Endothelial cell of umbilical vein (primary cell): Measurements from ENCODE around the gene WDR93. TPM values are rescaled to one million over a fixed set of nuclear protein-coding genes. Genes with fewer than 3 reads are reported as not detected.

Experiments used
- BruUV-seq: library from RNA; stranded (reverse); fragments of 400-500 nt; replicated peaks from 2 replicates; lab custom pipeline; 2021; lab: Mats Ljungman, UMichigan
- CTCF ChIA-PET: fragments of 300-600, 350-600 bp; sonication (Branson Sonifier 250); formaldehyde crosslinking; loops from one replicate; lab custom pipeline; 2021; ENCODE audit warnings: antibody characterized with exemption, inconsistent platforms; lab: Charles Lee
- POLR2A ChIA-PET: fragments of 300-600, 350-600 bp; sonication (Branson Sonifier 250); formaldehyde crosslinking; loops from one replicate; lab custom pipeline; 2021; ENCODE audit warnings: antibody characterized with exemption, inconsistent platforms; lab: Charles Lee
- DNase-seq: peaks from one replicate; pipeline ENCODE4 v3.0.0-alpha.2; 2011; ENCODE audit warnings: low read depth, low spot score
- FAIRE-seq: peaks from 2 replicates; lab custom pipeline; 2011; peaks lifted over from hg19 to GRCh38; lab: Jason Lieb, UNC
- H2AFZ ChIP-seq: 2 replicates; pipeline ENCODE4 v1.6.0; 2012; ENCODE audit warnings: low read depth, low read length, control low read depth, inconsistent platforms
- H3K27ac ChIP-seq: 2 replicates; pipeline ENCODE4 v1.5.1; 2011; ENCODE audit warnings: low read depth, mild to moderate bottlenecking, control low read depth, low read length, moderate library complexity; ENCODE audit not compliant: insufficient read depth
- H3K27me3 ChIP-seq, 2 experiments: 2 replicates each; pipeline versions ENCODE4 v1.6.0 to v1.6.1; 2011; ENCODE audit warnings: low read length in 2 of 2, mixed read lengths in 1 of 2; ENCODE audit not compliant: control insufficient read depth in 2 of 2, insufficient read depth in 2 of 2
- H3K36me3 ChIP-seq, 2 experiments: 2 replicates in 1 of 2; 3 replicates in 1 of 2; pipeline ENCODE4 v1.5.1; 2011; ENCODE audit warnings: low read length in 2 of 2, mild to moderate bottlenecking in 1 of 2, moderate library complexity in 1 of 2; ENCODE audit not compliant: control insufficient read depth in 2 of 2, insufficient read depth in 2 of 2; ENCODE audit errors: extremely low read depth in 1 of 2
- H3K4me1 ChIP-seq: 3 replicates; pipeline ENCODE4 v1.5.1; 2011; ENCODE audit warnings: mild to moderate bottlenecking, low read length; ENCODE audit not compliant: control insufficient read depth, insufficient read depth; ENCODE audit errors: extremely low read depth
- H3K4me2 ChIP-seq: 2 replicates; pipeline ENCODE4 v1.6.1; 2011; ENCODE audit warnings: low read length, control low read depth, mixed read lengths; ENCODE audit not compliant: insufficient read depth
- H3K4me3 ChIP-seq, 3 experiments: fragments of 200-600 bp in 1 of 3; sonication (generic), shearing (Covaris generic) in 1 of 3; replicated peaks in 1 of 3; 2 replicates each; pipeline ENCODE4 v1.5.1; 2011 to 2016; ENCODE audit warnings: control low read depth in 3 of 3, low read length in 3 of 3, mild to moderate bottlenecking in 2 of 3, inconsistent platforms in 1 of 3, low read depth in 1 of 3, moderate library complexity in 1 of 3; ENCODE audit not compliant: insufficient read depth in 1 of 3
- H3K79me2 ChIP-seq: 2 replicates; pipeline ENCODE4 v1.6.0; 2012; ENCODE audit warnings: low read length, inconsistent platforms; ENCODE audit not compliant: control insufficient read depth, insufficient read depth
- H3K9ac ChIP-seq: replicated peaks from 2 replicates; pipeline ENCODE3; 2011; ENCODE audit warnings: low read length, control low read depth; ENCODE audit not compliant: insufficient read depth; ENCODE audit errors: extremely low read depth
- H3K9me1 ChIP-seq: replicated peaks from 3 replicates; pipeline ENCODE4 v1.6.0; 2011; ENCODE audit warnings: mild to moderate bottlenecking, low read length; ENCODE audit not compliant: control insufficient read depth, insufficient read depth; ENCODE audit errors: extremely low read depth
- H3K9me3 ChIP-seq: replicated peaks from 2 replicates; pipeline ENCODE4 v1.5.1; 2012; ENCODE audit warnings: low read length, inconsistent platforms; ENCODE audit not compliant: control insufficient read depth, insufficient read depth
- H4K20me1 ChIP-seq: replicated peaks from 2 replicates; pipeline ENCODE3; 2011; ENCODE audit warnings: mild to moderate bottlenecking, low read length; ENCODE audit not compliant: control insufficient read depth, insufficient read depth; ENCODE audit errors: extremely low read depth
- CTCF ChIP-seq, 2 donors: IDR thresholded peaks; 1 replicate in 1 of 2; 2 replicates in 1 of 2; pipeline ENCODE4 v1.5.1; 2011; ENCODE audit warnings: low read length in 2 of 2, mild to moderate bottlenecking in 2 of 2, moderate library complexity in 2 of 2, control low read depth in 1 of 2, inconsistent platforms in 1 of 2, low read depth in 1 of 2; ENCODE audit not compliant: insufficient read depth in 1 of 2; ENCODE audit errors: extremely low read depth in 1 of 2
- EZH2 ChIP-seq: IDR thresholded peaks from 2 replicates; pipeline ENCODE4 v1.6.1; 2012; ENCODE audit warnings: borderline replicate concordance, low read depth, mild to moderate bottlenecking, moderate library complexity, low read length, inconsistent platforms; ENCODE audit not compliant: severe bottlenecking
- FOS ChIP-seq: IDR thresholded peaks from 2 replicates; pipeline ENCODE4 v1.6.1; 2011; ENCODE audit warnings: mild to moderate bottlenecking, low read length, moderate library complexity, borderline replicate concordance; ENCODE audit not compliant: insufficient read depth
- GATA2 ChIP-seq: IDR thresholded peaks from 2 replicates; pipeline ENCODE4 v1.7.0; 2011; ENCODE audit warnings: low read depth, mild to moderate bottlenecking, moderate library complexity, mixed read lengths, low read length; ENCODE audit not compliant: insufficient read length, insufficient read depth
- JUN ChIP-seq: IDR thresholded peaks from 2 replicates; pipeline ENCODE4 v1.6.1; 2011; ENCODE audit warnings: borderline replicate concordance, low read depth; ENCODE audit not compliant: insufficient read length, insufficient read depth
- MYC ChIP-seq: IDR thresholded peaks from one replicate; pipeline ENCODE4 v1.6.1; 2011; ENCODE audit warnings: mild to moderate bottlenecking, low read depth, low read length
- POLR2A ChIP-seq: IDR thresholded peaks from 2 replicates; pipeline ENCODE4 v1.6.1; 2012; ENCODE audit warnings: low read depth, mild to moderate bottlenecking, control low read depth, low read length
- POLR2AphosphoS5 ChIP-seq: IDR thresholded peaks from 2 replicates; pipeline ENCODE4 v1.6.1; 2012; ENCODE audit warnings: low read depth, mild to moderate bottlenecking, control low read depth, low read length, moderate library complexity; ENCODE audit not compliant: insufficient read depth
- dilution Hi-C: fragments of 300-500 bp; cut with MboI; formaldehyde crosslinking; loops from one replicate; pipeline ENCODE4 v1.15.0; 2019; ENCODE audit warnings: low sequenced_read_pairs; ENCODE audit not compliant: extremely low pct_ligation_motif_present
- intact Hi-C: fragments of 100-400 bp; cut with micrococcal nuclease; formaldehyde crosslinking; loops from one replicate; pipeline ENCODE4 v1.10.0; 2022
- polyA plus RNA-seq, 4 experiments: library from polyadenylated mRNA; depleted of rRNA in 3 of 4; stranded (reverse) in 3 of 4; unstranded in 1 of 4; fragments of >200 nt; gene quantifications; 2 replicates each; pipeline versions ENCODE4 v1.2.1 to v1.2.3, GENCODE V29; 2011 to 2012; ENCODE audit warnings: missing spikeins in 1 of 4
- total RNA-seq: library from RNA; stranded (reverse); gene quantifications from 2 replicates; pipeline ENCODE4 v1.2.3, GENCODE V29; 2021
- TF ChIP-seq, protein P1 (sequence below): IDR thresholded peaks from 2 replicates; pipeline ENCODE4 v1.6.1; 2011; ENCODE audit not compliant: insufficient read depth, insufficient read length

Gene WDR93
- total and polyA plus RNA-seq, 2 donors (not counting 3 experiments of a cell fraction or from before 2014, with no cell fraction given), result 0.07 TPM; not detected in 1

DNA sequence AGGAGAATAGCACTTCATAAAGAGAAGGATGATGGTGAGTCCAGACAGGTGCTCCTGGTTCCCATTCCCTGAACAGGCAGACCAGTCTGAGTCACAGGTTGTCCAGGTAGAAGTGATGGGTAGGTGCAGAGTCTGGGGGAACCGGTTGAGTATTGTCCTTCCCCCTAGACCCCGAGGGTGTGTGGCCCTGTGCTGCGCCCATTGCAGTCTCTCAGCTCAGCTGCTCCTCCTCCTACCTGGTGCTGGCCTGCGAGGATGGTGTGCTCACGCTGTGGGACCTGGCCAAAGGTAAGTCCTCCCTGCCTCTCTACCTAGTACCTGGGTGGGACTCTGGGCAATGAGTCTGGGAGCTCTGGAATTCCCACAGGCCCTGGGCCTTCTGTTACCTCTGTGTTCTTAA is 40.7 kb downstream of the WDR93 start:
- intact Hi-C loops, result no loop called here
- BruUV-seq, result no TSS peak
- CTCF ChIA-PET, result interaction anchor here (0.7 to 1.4 kb wide), 3 partner anchors 9 to 145 kb away, joined by 3 to 6 read pairs (median 3); no protein-coding TSS in a partner anchor

More for the DNA sequence above, 40.7 kb downstream of the WDR93 start:
- Histone ChIP-seq H4K20me1 (no peaks in the 10 kb centered on the region), H2AFZ (no peak overlapping the region), H3K9me3 (no peaks in the 10 kb centered on the region), H3K4me3 (no peak overlapping the region), H3K4me1 (no peaks in the 10 kb centered on the region), H3K79me2 (no peaks in the 10 kb centered on the region), H3K4me2 (no peak overlapping the region), H3K9ac (no peak overlapping the region), H3K27me3 (peaks cover 27% of the 10 kb centered on the region in 2 experiments), H3K36me3 (no peaks in the 10 kb centered on the region), H3K9me1 (no peaks in the 10 kb centered on the region), H3K27ac (no peak overlapping the region)
- dilution Hi-C loops, result no loop called here
- TF ChIP-seq POLR2A, result no peak
- TF ChIP-seq POLR2AphosphoS5, result no peak
- TF ChIP-seq MYC, result no peak
- no peak for TF ChIP-seq GATA2
- TF ChIP-seq, protein P1, sequence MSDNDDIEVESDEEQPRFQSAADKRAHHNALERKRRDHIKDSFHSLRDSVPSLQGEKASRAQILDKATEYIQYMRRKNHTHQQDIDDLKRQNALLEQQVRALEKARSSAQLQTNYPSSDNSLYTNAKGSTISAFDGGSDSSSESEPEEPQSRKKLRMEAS, result no peak
- no peak for TF ChIP-seq JUN
- TF ChIP-seq EZH2, result no peak
- TF ChIP-seq CTCF (IDR thresholded peaks at IDR 0.05; ENCODE audit: extremely low read depth in 1 of 2, insufficient read depth in 1 of 2, low read depth in 1 of 2, low read length in 2 of 2), result no peak
- no peak for TF ChIP-seq FOS
- DNase-seq (no peak), FAIRE-seq (no peak)
- POLR2A ChIA-PET, result no interaction called here
